ENCODE data around the gene ADGB.

DNA sequence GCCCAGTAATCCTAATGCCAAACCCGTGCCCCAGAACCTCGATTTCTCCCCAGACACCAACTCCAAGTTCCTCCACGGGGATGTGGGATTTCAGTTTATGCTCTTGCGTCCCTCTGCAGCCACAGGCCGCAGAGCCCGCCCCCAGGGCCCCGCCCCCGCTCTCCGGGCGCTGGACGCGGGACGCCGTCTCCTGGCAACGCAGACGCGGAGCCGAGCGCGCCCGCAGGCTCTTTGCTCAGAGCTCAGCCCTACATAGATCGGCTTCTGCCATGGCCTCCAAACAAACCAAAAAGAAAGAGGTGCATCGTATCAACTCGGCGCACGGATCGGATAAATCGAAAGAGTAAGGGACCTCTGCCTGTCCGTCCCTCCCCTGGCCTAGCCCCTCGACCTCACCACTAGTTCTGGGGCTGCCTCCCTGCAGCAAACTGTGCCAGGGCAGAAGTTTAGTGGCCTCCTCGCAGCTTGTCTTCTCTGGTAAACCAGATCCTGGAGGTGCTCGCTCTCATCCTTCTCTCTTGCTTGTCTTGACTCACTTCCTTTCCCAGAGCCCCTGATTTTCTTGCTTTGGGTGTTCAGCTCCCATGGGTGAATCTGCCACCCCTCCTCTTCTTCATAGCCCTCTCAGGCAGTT, at the start of gene ADGB:
- no peak for TF ChIP-seq CTCF (optimal IDR thresholded peaks at IDR 0.05 in 1 of 3, IDR thresholded peaks at IDR 0.05 in 1 of 3, conservative IDR thresholded peaks at IDR 0.05 in 1 of 3; ENCODE audit: extremely low read depth in 1 of 3, insufficient read depth in 2 of 3, low read length in 3 of 3)
- no peak for TF ChIP-seq EZH2 (IDR thresholded peaks at IDR 0.05; ENCODE audit: low read length)

Data from keratinocyte (primary cell).